Stimulated activated CD8-positive, alpha-beta memory T cell treated with anti-CD3 and anti-CD28 coated beads, Interleukin-12 subunit alpha, Interleukin-12 subunit beta, amount 100 ng/mL, for 24 hours (primary cell): Measurements from ENCODE around the gene ALDH6A1.

Experiments
- DNase-seq: peaks from one replicate; pipeline ENCODE4 v3.0.0-alpha.2; 2020; ENCODE audit errors: extremely low read depth

Gene ALDH6A1

GRCh38 chr14:74049876-74050495 is 34.3 kb downstream of the ALDH6A1 start:
- no peak for DNase-seq

DNA sequence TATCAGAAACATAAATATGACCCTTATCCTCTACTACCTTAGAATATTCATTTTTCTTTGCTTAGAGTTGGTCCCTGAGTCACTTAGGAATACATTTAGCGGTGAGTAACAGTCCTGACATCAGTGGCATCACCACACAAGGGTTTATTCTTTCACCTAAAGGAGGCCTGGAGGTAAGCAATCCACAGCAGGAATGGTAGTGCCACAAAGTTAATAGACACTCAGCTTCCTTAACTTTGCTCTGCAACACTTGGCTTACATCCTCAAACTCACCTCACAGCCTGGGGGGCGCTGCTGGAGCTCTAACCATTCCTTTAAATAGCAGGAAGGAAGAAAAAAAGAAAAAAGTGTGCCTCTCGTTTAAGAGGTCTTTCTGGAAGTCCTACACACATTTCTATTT is 36.0 kb downstream of the ALDH6A1 start:
- no peak for DNase-seq

GRCh38 chr14:74045522-74045921 is 38.7 kb downstream of the ALDH6A1 start:
- DNase-seq: no peak

DNA sequence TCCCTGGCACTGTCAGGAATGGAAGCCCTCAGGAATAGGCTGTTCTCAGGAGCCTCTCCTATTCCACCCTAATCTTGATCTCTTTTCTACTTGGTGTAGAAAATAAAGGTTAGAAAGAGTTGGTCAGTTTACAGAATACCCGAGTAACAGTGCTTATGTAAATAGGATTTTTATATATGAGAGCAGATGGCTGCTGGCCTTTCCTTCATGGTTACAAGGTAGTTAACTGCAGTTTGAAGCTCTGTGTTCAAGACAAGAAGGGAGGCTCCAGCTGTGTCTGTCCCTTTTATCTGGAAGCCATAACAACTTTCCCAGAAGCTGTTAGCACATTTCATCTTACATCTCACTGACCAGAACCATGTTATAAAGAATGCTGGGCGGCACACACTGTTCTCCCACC is 42.0 kb downstream of the ALDH6A1 start:
- no peak for DNase-seq

DNA sequence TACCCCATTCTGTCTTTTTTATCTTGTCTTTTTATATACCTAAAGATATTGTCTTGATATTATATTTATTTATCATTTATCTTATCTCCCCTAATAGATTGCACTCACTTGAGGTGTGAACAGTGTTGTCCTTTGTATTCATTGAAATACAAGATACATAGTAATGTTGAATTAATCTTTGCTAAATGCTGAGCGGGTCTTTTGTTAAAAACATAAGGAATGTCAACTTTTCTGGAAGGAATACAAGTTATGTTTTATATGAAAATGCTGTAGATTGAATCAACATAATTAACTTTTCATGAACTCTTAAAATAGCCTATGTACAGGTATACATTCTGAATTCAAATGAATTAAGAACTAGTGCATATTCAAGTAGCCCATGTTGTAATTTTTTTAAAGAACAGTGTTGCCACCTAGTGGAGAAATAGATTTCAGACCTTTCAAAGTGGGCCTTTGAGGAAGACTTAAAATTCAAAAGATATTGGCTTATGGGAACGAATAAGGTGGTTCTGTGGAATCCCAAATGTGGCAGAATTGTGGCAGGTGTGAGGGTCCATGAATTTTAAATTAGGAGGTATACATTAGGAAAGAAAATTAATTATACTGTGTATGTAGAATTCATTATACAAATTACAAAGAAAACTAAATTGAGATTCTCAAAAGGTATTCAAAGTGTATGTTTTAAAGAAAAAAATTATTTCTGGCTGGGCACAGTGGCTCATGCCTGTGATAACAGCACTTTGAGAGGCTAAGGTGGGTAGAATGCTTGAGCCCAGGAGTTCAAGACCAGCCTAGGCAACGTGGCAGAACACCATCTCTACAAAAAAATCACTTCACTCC is 46.0 kb downstream of the ALDH6A1 start:
- DNase-seq: no peak

- no peak for DNase-seq
These were observed 48.7 kb downstream of the ALDH6A1 start for GRCh38 chr14:74035556-74035955.

- no peak for DNase-seq
These were observed 49.7 kb downstream of the ALDH6A1 start for GRCh38 chr14:74034572-74034971.

DNA sequence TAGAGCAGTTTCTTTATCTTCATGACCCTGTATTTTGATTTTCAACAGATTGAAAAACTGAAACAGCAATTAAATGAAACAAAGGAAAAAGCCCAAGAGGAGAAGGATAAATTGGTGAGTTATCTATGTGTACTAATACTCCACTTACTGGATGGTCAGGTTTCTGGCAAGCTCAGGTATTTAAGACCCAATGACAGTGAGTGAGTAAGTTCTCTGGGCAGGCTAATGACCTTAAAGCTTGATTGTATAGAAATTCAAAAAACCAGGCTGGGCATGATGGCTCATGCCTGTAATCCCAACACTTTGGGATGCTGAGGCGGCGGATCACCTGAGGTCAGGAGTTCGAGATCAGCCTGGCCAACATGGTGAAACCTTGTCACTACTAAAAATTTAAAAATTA is 55.1 kb downstream of the ALDH6A1 start:
- no peak for DNase-seq

DNA sequence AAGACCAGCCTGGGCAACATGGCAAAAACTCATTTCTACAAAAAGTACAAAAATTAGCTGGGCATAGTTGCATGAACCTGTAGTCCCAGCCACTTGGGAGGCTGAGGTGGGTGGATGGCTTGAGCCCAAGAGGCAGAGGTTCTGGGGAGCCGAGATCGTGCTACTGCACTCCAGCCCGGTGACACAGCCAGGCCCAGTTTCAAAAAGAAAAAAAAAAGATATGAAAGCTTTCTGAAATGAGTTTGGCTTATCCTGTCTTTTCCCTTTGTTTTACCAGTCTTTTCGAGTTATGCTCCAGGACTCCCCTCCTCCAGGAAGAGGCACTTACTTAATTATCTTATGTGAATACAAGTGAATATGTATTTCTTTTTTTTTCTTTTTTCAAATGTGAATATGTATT is 61.9 kb downstream of the ALDH6A1 start:
- DNase-seq: no peak

- no peak for DNase-seq
These were observed 64.7 kb downstream of the ALDH6A1 start for GRCh38 chr14:74019408-74020137.

GRCh38 chr14:74018586-74019407 is 65.5 kb downstream of the ALDH6A1 start, which contains the start of the genes BBOF1 and ENTPD5:
Gene BBOF1 (plus strand): TSS chr14:74019349. CDS start chr14:74019479, 130 bp downstream.
Gene ENTPD5 (minus strand): TSS chr14:74019288. CDS start chr14:73988102, 31,186 bp downstream.
- DNase-seq: peak; percentile 69

- no peak for DNase-seq
These were observed 66.1 kb downstream of the ALDH6A1 start for GRCh38 chr14:74018174-74018585.

- DNase-seq: no peak
These were observed 68.3 kb downstream of the ALDH6A1 start for GRCh38 chr14:74015963-74016362.

- DNase-seq: no peak
These were observed 69.1 kb downstream of the ALDH6A1 start for GRCh38 chr14:74015176-74015575.

- DNase-seq: no peak
These were observed 70.0 kb downstream of the ALDH6A1 start for GRCh38 chr14:74014299-74014698.

DNA sequence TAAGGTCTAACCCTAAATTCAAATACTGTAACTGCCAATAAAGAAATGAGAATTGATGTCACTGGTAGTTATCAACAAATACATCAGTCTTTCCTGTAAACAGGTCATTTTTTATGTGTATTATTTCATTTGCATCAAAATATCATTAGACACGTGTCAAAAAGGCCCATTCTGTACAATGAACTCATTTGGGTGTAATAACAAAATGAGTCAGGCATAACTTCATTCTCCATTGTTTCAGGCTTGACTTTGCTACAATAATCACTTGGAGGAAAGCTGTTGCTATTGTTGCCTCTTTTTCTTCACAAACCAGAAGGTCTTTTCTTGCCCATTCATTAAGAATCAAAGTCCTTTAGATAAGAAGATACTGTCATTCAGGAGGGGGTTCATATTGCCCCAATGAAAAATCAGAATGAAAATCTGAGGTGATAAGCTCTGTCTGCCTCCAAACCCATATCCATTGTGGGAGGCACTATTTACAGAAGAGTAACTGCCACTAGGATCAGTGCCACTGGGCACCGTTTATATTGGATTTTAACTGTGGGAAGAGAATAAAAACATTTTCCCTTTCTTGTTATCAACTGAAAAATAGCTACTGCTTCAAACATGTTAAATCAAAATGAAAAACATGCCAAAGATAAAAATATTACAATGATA is 75.3 kb downstream of the ALDH6A1 start:
- no peak for DNase-seq
